Neural cell (in vitro differentiated cells): Measurements from ENCODE around the gene PRIMA1.

ENCODE experiments used
- EP300 ChIP-seq: fragments of 450-650 bp; conservative IDR thresholded peaks from 2 replicates; pipeline ENCODE4 v1.6.1; 2014; ENCODE audit warnings: antibody characterized with exemption, mild to moderate bottlenecking, moderate library complexity; ENCODE audit not compliant: poor library complexity, severe bottlenecking
- EZH2 ChIP-seq: fragments of 200-600, 300-800 bp; shearing (Covaris generic), sonication (generic); IDR thresholded peaks from 2 replicates; pipeline ENCODE4 v1.6.1; 2014; ENCODE audit warnings: antibody characterized with exemption, low read length, borderline replicate concordance, mild to moderate bottlenecking; ENCODE audit not compliant: insufficient read depth, poor library complexity, severe bottlenecking
- POLR2AphosphoS5 ChIP-seq: IDR thresholded peaks from 2 replicates; pipeline ENCODE4 v1.6.1; 2012
- RAD21 ChIP-seq: fragments of 450-650 bp; conservative IDR thresholded peaks from 2 replicates; pipeline ENCODE4 v1.6.1; 2014; ENCODE audit warnings: antibody characterized with exemption, mild to moderate bottlenecking, moderate library complexity
- REST ChIP-seq: IDR thresholded peaks from 2 replicates; pipeline ENCODE4 v1.6.1; 2012; ENCODE audit warnings: borderline replicate concordance
- SMC3 ChIP-seq: fragments of 450-650 bp; conservative IDR thresholded peaks from 2 replicates; pipeline ENCODE4 v1.6.1; 2014; ENCODE audit warnings: antibody characterized with exemption, mild to moderate bottlenecking, moderate library complexity; ENCODE audit not compliant: poor library complexity
- TAF1 ChIP-seq: IDR thresholded peaks from 2 replicates; pipeline ENCODE4 v1.6.1; 2012; ENCODE audit warnings: low read depth
- TF ChIP-seq, protein P1 (sequence below): fragments of 450-650 bp; IDR thresholded peaks from 2 replicates; pipeline ENCODE4 v1.5.1; 2014; ENCODE audit warnings: antibody characterized with exemption, mild to moderate bottlenecking, moderate library complexity; ENCODE audit not compliant: poor library complexity, severe bottlenecking

- TF ChIP-seq REST (no peak), RAD21 (no peak), POLR2AphosphoS5 (no peak), TAF1 (no peak), EP300 (no peak), EZH2 (no peak), SMC3 (no peak)
- TF ChIP-seq, protein P1, sequence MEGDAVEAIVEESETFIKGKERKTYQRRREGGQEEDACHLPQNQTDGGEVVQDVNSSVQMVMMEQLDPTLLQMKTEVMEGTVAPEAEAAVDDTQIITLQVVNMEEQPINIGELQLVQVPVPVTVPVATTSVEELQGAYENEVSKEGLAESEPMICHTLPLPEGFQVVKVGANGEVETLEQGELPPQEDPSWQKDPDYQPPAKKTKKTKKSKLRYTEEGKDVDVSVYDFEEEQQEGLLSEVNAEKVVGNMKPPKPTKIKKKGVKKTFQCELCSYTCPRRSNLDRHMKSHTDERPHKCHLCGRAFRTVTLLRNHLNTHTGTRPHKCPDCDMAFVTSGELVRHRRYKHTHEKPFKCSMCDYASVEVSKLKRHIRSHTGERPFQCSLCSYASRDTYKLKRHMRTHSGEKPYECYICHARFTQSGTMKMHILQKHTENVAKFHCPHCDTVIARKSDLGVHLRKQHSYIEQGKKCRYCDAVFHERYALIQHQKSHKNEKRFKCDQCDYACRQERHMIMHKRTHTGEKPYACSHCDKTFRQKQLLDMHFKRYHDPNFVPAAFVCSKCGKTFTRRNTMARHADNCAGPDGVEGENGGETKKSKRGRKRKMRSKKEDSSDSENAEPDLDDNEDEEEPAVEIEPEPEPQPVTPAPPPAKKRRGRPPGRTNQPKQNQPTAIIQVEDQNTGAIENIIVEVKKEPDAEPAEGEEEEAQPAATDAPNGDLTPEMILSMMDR = no peak
These were observed 118.7 kb downstream of the PRIMA1 start for GRCh38 chr14:93669632-93670031.
